HG02943 (cell line): ENCODE data around the gene WNT5B.

Experiments used
- ATAC-seq: cut with Tn5 transposase; IDR thresholded peaks from one replicate; pipeline ENCODE4 v1.9.1; 2021; ENCODE audit warnings: mild to moderate bottlenecking, low read depth, moderate library complexity; ENCODE audit not compliant: unreplicated experiment

WNT5B gene

GRCh38 chr12:1628666-1629337, at the start of gene WNT5B:
Gene WNT5B (plus strand): TSS chr12:1629231. CDS start chr12:1631355, 2,124 bp downstream.
- ATAC-seq, result no peak

- ATAC-seq, result no peak
These were observed 49.2 kb upstream of the WNT5B start for GRCh38 chr12:1579651-1580435.

- ATAC-seq, result no peak
These were observed 48.5 kb upstream of the WNT5B start for GRCh38 chr12:1580526-1580925.

- no peak for ATAC-seq
These were observed 46.9 kb upstream of the WNT5B start for GRCh38 chr12:1581973-1582708.

- no peak for ATAC-seq
These were observed 46.4 kb upstream of the WNT5B start for GRCh38 chr12:1582709-1583050.

GRCh38 chr12:1583421-1584078, 45.5 kb upstream of the WNT5B start:
- ATAC-seq, result no peak

GRCh38 chr12:1584326-1584725, 44.7 kb upstream of the WNT5B start:
- no peak for ATAC-seq

- no peak for ATAC-seq
These were observed 41.0 kb upstream of the WNT5B start for GRCh38 chr12:1587927-1588574.

- ATAC-seq, result no peak
These were observed 40.5 kb upstream of the WNT5B start for GRCh38 chr12:1588575-1588947.

GRCh38 chr12:1590221-1590979, 38.6 kb upstream of the WNT5B start:
- ATAC-seq, result no peak

- ATAC-seq, result no peak
These were observed 38.0 kb upstream of the WNT5B start for GRCh38 chr12:1591034-1591433.

- no peak for ATAC-seq
These were observed 37.5 kb upstream of the WNT5B start for GRCh38 chr12:1591543-1591942.

- no peak for ATAC-seq
These were observed 36.4 kb upstream of the WNT5B start for GRCh38 chr12:1592444-1593173.

GRCh38 chr12:1593174-1594005, 35.6 kb upstream of the WNT5B start:
- ATAC-seq, result peak; percentile 25

GRCh38 chr12:1594006-1594260, 35.1 kb upstream of the WNT5B start:
- peak; percentile 49 for ATAC-seq

- peak; percentile 45 for ATAC-seq
These were observed 34.6 kb upstream of the WNT5B start, which contains the start of gene FBXL14 for GRCh38 chr12:1594261-1595025. Gene FBXL14 (minus strand): TSS chr12:1594581. CDS start chr12:1594066, 515 bp downstream.

- ATAC-seq, result no peak
These were observed 33.9 kb upstream of the WNT5B start for GRCh38 chr12:1595026-1595561.
